HG02798 (cell line): ENCODE data around the gene LGMN.
A peak's percentile ranks its signal among the peaks of the same experiment; 100 is the strongest.

ENCODE experiments used
- ATAC-seq: cut with Tn5 transposase; IDR thresholded peaks from one replicate; pipeline ENCODE4 v1.9.1; 2021; ENCODE audit warnings: mild to moderate bottlenecking; ENCODE audit not compliant: unreplicated experiment, poor library complexity

LGMN gene

GRCh38 chr14:92703516-92703915 is 44.9 kb downstream of the LGMN start:
- ATAC-seq, result no peak

GRCh38 chr14:92702441-92702918 is 45.9 kb downstream of the LGMN start:
- ATAC-seq, result no peak

- ATAC-seq, result no peak
These were observed 46.6 kb downstream of the LGMN start for GRCh38 chr14:92701826-92702225.

GRCh38 chr14:92698393-92698792 is 50.0 kb downstream of the LGMN start:
- no peak for ATAC-seq

- ATAC-seq, result no peak
These were observed 52.1 kb downstream of the LGMN start for GRCh38 chr14:92696366-92696765.

GRCh38 chr14:92695562-92695961 is 52.9 kb downstream of the LGMN start:
- ATAC-seq, result no peak

GRCh38 chr14:92694807-92695206 is 53.6 kb downstream of the LGMN start:
- no peak for ATAC-seq

- no peak for ATAC-seq
These were observed 54.2 kb downstream of the LGMN start for GRCh38 chr14:92693998-92694795.

- ATAC-seq, result no peak
These were observed 55.6 kb downstream of the LGMN start for GRCh38 chr14:92692822-92693226.

GRCh38 chr14:92690171-92691011 is 58.0 kb downstream of the LGMN start:
- ATAC-seq, result no peak

- no peak for ATAC-seq
These were observed 59.7 kb downstream of the LGMN start for GRCh38 chr14:92688434-92689375.

- ATAC-seq, result no peak
These were observed 60.6 kb downstream of the LGMN start for GRCh38 chr14:92687681-92688433.

GRCh38 chr14:92686900-92687427 is 61.5 kb downstream of the LGMN start:
- ATAC-seq, result peak; percentile 76

GRCh38 chr14:92686411-92686899 is 62.0 kb downstream of the LGMN start:
- no peak for ATAC-seq

- no peak for ATAC-seq
These were observed 62.6 kb downstream of the LGMN start for GRCh38 chr14:92685784-92686355.

- ATAC-seq, result no peak
These were observed 63.4 kb downstream of the LGMN start for GRCh38 chr14:92684801-92685560.

GRCh38 chr14:92683041-92683440 is 65.4 kb downstream of the LGMN start:
- ATAC-seq, result no peak
